Neural progenitor cell (in vitro differentiated cells): ENCODE measurements around the gene CDK5RAP3.

Experiments used
- EZH2 ChIP-seq: fragments of 200-600 bp; sonication (generic); IDR thresholded peaks from 2 replicates; pipeline ENCODE4 v1.6.1; 2017; ENCODE audit warnings: antibody characterized with exemption, mild to moderate bottlenecking, moderate library complexity
- TF ChIP-seq, protein P1 (sequence below): fragments of 200-600 bp; sonication (generic); IDR thresholded peaks from 2 replicates; pipeline ENCODE4 v1.5.1; 2017; ENCODE audit warnings: antibody characterized with exemption, mild to moderate bottlenecking

DNA sequence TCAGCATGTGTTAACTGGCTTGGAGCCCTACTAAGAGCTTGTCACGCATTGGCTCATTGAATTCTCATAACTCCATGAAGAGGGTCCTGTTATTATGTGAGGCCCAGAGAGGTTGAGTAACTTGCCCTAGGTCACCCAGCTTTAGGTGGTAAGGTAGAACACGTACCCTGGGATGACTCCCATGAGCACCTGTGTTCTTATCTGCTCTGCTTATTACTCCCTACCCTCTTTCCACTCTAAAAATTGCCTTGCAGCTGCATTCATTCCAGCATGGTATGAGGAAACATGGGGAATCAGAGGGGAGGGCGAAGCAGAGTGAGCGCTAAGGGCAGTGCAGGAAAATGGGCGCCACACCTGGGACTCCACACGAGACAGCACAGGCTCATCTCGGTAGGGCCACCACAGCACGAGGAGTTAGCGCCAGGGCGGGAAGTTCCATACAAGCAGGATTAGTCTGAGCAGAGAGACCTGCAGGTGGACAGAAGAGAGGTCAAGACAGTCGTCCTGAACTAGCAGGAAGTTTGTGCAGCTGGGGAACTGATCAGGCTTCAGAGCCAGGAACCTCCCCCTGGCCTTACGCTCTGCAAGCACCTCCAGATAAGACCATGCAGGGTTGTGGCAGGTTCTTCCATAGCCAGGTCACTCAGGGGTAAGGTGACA lies 56.5 kb downstream of the CDK5RAP3 start:
- TF ChIP-seq, protein P1, sequence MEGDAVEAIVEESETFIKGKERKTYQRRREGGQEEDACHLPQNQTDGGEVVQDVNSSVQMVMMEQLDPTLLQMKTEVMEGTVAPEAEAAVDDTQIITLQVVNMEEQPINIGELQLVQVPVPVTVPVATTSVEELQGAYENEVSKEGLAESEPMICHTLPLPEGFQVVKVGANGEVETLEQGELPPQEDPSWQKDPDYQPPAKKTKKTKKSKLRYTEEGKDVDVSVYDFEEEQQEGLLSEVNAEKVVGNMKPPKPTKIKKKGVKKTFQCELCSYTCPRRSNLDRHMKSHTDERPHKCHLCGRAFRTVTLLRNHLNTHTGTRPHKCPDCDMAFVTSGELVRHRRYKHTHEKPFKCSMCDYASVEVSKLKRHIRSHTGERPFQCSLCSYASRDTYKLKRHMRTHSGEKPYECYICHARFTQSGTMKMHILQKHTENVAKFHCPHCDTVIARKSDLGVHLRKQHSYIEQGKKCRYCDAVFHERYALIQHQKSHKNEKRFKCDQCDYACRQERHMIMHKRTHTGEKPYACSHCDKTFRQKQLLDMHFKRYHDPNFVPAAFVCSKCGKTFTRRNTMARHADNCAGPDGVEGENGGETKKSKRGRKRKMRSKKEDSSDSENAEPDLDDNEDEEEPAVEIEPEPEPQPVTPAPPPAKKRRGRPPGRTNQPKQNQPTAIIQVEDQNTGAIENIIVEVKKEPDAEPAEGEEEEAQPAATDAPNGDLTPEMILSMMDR: no peak
- TF ChIP-seq EZH2: no peak
